HepG2 (cell line): ENCODE results near the gene SLC43A1. TPM values are rescaled to one million over a fixed set of nuclear protein-coding genes. Genes with fewer than 3 reads are reported as not detected.

ENCODE experiments used
- ARHGAP35 ChIP-seq: sonication (generic); formaldehyde crosslinking; IDR thresholded peaks from 2 replicates; pipeline ENCODE4 v1.9.0; 2022; ENCODE audit warnings: mild to moderate bottlenecking, inconsistent platforms, moderate library complexity, missing genetic modification reagents, borderline replicate concordance
- ATF1 ChIP-seq: IDR thresholded peaks from 2 replicates; pipeline ENCODE4 v1.6.1; 2016; ENCODE audit warnings: mild to moderate bottlenecking, control low read depth
- FOXO1 ChIP-seq: sonication (generic); formaldehyde crosslinking; IDR thresholded peaks from 2 replicates; pipeline ENCODE4 v1.4.0; 2020; ENCODE audit warnings: missing genetic modification reagents
- GATAD1 ChIP-seq: IDR thresholded peaks from 2 replicates; pipeline ENCODE4 v1.6.1; 2016; ENCODE audit warnings: missing genetic modification reagents, missing compliant biosample characterization
- HMGA1 ChIP-seq: sonication (generic); formaldehyde crosslinking; conservative IDR thresholded peaks from 2 replicates; pipeline ENCODE4 v1.4.0; 2020; ENCODE audit warnings: missing genetic modification reagents
- IKZF1 ChIP-seq: fragments of 450-650 bp; IDR thresholded peaks from 2 replicates; pipeline ENCODE4 v1.7.1; 2016
- KDM6A ChIP-seq: IDR thresholded peaks from 2 replicates; pipeline ENCODE4 v1.6.1; 2016; ENCODE audit warnings: low read depth
- KLF13 ChIP-seq: sonication (generic); formaldehyde crosslinking; IDR thresholded peaks from 2 replicates; pipeline ENCODE4 v1.4.0; 2020; ENCODE audit warnings: mild to moderate bottlenecking, missing genetic modification reagents
- MXD1 ChIP-seq: sonication (generic); formaldehyde crosslinking; IDR thresholded peaks from 2 replicates; pipeline ENCODE4 v1.4.0; 2020; ENCODE audit warnings: mild to moderate bottlenecking, missing genetic modification reagents
- NR2F1 ChIP-seq, 2 experiments: fragments of 450-650 bp in 1 of 2; formaldehyde crosslinking in 1 of 2; IDR thresholded peaks; 2 replicates each; pipeline versions ENCODE4 v1.5.0 to v1.6.1; 2016 to 2020; ENCODE audit warnings: mild to moderate bottlenecking in 1 of 2, missing compliant biosample characterization in 1 of 2, missing genetic modification reagents in 1 of 2, moderate library complexity in 1 of 2
- PHF20 ChIP-seq: sonication (generic); formaldehyde crosslinking; IDR thresholded peaks from 2 replicates; pipeline ENCODE4 v1.5.0; 2020; ENCODE audit warnings: mild to moderate bottlenecking, missing genetic modification reagents
- RBM22 ChIP-seq: fragments of 200-400 bp; formaldehyde crosslinking; optimal IDR thresholded peaks from 2 replicates; pipeline ENCODE3; 2017; ENCODE audit warnings: mild to moderate bottlenecking, low read length, moderate library complexity
- REL ChIP-seq: sonication (generic); formaldehyde crosslinking; conservative IDR thresholded peaks from 2 replicates; pipeline ENCODE4 v1.8.0; 2022; ENCODE audit warnings: mild to moderate bottlenecking, missing genetic modification reagents, moderate library complexity
- SIN3A ChIP-seq: IDR thresholded peaks from 2 replicates; pipeline ENCODE4 v1.6.1; 2011; ENCODE audit warnings: low read depth, mild to moderate bottlenecking, control low read depth, low read length, borderline replicate concordance
- SMYD3 ChIP-seq: sonication (generic); formaldehyde crosslinking; IDR thresholded peaks from 2 replicates; pipeline ENCODE4 v1.8.1; 2023; ENCODE audit warnings: mild to moderate bottlenecking, missing genetic modification reagents
- STAG1 ChIP-seq: sonication (generic); formaldehyde crosslinking; IDR thresholded peaks from 2 replicates; pipeline ENCODE4 v1.4.0; 2020; ENCODE audit warnings: missing genetic modification reagents
- XBP1 ChIP-seq: sonication (generic); formaldehyde crosslinking; IDR thresholded peaks from 2 replicates; pipeline ENCODE4 v1.5.0; 2020; ENCODE audit warnings: missing genetic modification reagents
- ZFAT ChIP-seq: sonication (generic); formaldehyde crosslinking; conservative IDR thresholded peaks from 2 replicates; pipeline ENCODE4 v1.8.1; 2023; ENCODE audit warnings: missing genetic modification reagents, inconsistent platforms
- ZNF253 ChIP-seq: sonication (generic); formaldehyde crosslinking; IDR thresholded peaks from 2 replicates; pipeline ENCODE4 v1.8.0; 2022; ENCODE audit warnings: mild to moderate bottlenecking, missing genetic modification reagents, borderline replicate concordance
- ZNF333 ChIP-seq: sonication (generic); formaldehyde crosslinking; IDR thresholded peaks from 2 replicates; pipeline ENCODE4 v1.4.0; 2020; ENCODE audit warnings: mild to moderate bottlenecking, missing genetic modification reagents, borderline replicate concordance
- ZNF563 ChIP-seq: sonication (generic); formaldehyde crosslinking; IDR thresholded peaks from 2 replicates; pipeline ENCODE4 v1.8.0; 2022; ENCODE audit warnings: mild to moderate bottlenecking, moderate library complexity, missing genetic modification reagents
- ZNF605 ChIP-seq: sonication (generic); formaldehyde crosslinking; IDR thresholded peaks from 2 replicates; pipeline ENCODE4 v1.8.0; 2022; ENCODE audit warnings: mild to moderate bottlenecking, missing genetic modification reagents
- ZNF678 ChIP-seq: sonication (generic); formaldehyde crosslinking; IDR thresholded peaks from 2 replicates; pipeline ENCODE4 v1.4.0; 2020; ENCODE audit warnings: mild to moderate bottlenecking, missing genetic modification reagents
- ZNF710 ChIP-seq: sonication (generic); formaldehyde crosslinking; IDR thresholded peaks from 2 replicates; pipeline ENCODE4 v1.5.0; 2020; ENCODE audit warnings: mild to moderate bottlenecking, missing genetic modification reagents, borderline replicate concordance
- ZNF768 ChIP-seq: sonication (generic); formaldehyde crosslinking; IDR thresholded peaks from 2 replicates; pipeline ENCODE4 v1.4.0; 2020; ENCODE audit warnings: missing genetic modification reagents
- ZNF781 ChIP-seq: sonication (generic); formaldehyde crosslinking; IDR thresholded peaks from 2 replicates; pipeline ENCODE4 v1.5.1; 2020; ENCODE audit warnings: borderline replicate concordance, mild to moderate bottlenecking, missing genetic modification reagents; ENCODE audit errors: not compliant biosample characterization
- ZNF800 ChIP-seq: sonication (generic); formaldehyde crosslinking; IDR thresholded peaks from 2 replicates; pipeline ENCODE4 v1.4.0; 2020; ENCODE audit warnings: missing genetic modification reagents
- ZNF816 ChIP-seq: sonication (generic); formaldehyde crosslinking; IDR thresholded peaks from 2 replicates; pipeline ENCODE4 v1.8.0; 2022; ENCODE audit warnings: missing genetic modification reagents, mild to moderate bottlenecking, borderline replicate concordance
- polyA plus RNA-seq, 8 experiments: library from polyadenylated mRNA; depleted of rRNA in 3 of 8; stranded (reverse) in 7 of 8; unstranded in 1 of 8; fragments of >200 nt; fragmentation: Illumina TruSeq in 4 of 8; extraction: Trizol in 4 of 8; gene quantifications; 2 replicates each; pipeline versions ENCODE4 v1.2.1 to v1.2.3, GENCODE V29; 2011 to 2016; ENCODE audit warnings: low read depth in 4 of 8, missing spikeins in 1 of 8, mixed read lengths in 1 of 8; ENCODE audit not compliant: insufficient read depth in 1 of 8
- total RNA-seq, 5 experiments: library from RNA; depleted of rRNA; stranded (reverse); fragments of >200 nt; fragmentation: Illumina TruSeq; extraction: Trizol; gene quantifications; 2 replicates each; pipeline ENCODE4 v1.2.3, GENCODE V29; 2016; ENCODE audit warnings: low read depth in 1 of 5

SLC43A1 gene
- total and polyA plus RNA-seq, 2 of the 13 experiments (the other 11 are each of a cell fraction or from before 2014, with no cell fraction given), result 72.3 to 87.6 TPM

GRCh38 chr11:57497303-57498247, 17.9 kb downstream of the SLC43A1 start (continued):
- TF ChIP-seq ZNF710 (CRISPR knock-in tag) (0 out of 2 replicates have a peak, but pooled peaks have one; percentile 56), HMGA1 (no peak), KLF13 (CRISPR knock-in tag) (no peak), PHF20 (CRISPR knock-in tag) (peak; percentile 58), ZNF333 (CRISPR knock-in tag) (no peak), REL (CRISPR knock-in tag) (no peak), ARHGAP35 (CRISPR knock-in tag) (no peak; the same call in 1 of the 2 replicates), SMYD3 (CRISPR knock-in tag) (0 out of 2 replicates have a peak, but pooled peaks have one; percentile 24), XBP1 (CRISPR knock-in tag) (no peak), SIN3A (no peak), ZNF253 (CRISPR knock-in tag) (no peak), ZNF800 (CRISPR knock-in tag) (no peak), STAG1 (no peak), ZNF781 (no peak), IKZF1 (no peak), ZNF678 (CRISPR knock-in tag) (no peak), ZNF563 (CRISPR knock-in tag) (no peak), MXD1 (CRISPR knock-in tag) (no peak), ZNF816 (CRISPR knock-in tag) (no peak), ATF1 (peak; percentile 31; the same call in 1 of the 2 replicates), ZFAT (CRISPR knock-in tag) (no peak), GATAD1 (CRISPR knock-in tag) (no peak), KDM6A (CRISPR knock-in tag) (peak; percentile 95), ZNF605 (CRISPR knock-in tag) (no peak), ZNF768 (CRISPR knock-in tag) (no peak), NR2F1 (CRISPR knock-in tag; IDR thresholded peaks at IDR 0.05) (peak; percentile 63 to 85), RBM22 (no peak), FOXO1 (no peak; the same call in 1 of the 2 replicates)
